ENCODE data around the gene RET.

DNA sequence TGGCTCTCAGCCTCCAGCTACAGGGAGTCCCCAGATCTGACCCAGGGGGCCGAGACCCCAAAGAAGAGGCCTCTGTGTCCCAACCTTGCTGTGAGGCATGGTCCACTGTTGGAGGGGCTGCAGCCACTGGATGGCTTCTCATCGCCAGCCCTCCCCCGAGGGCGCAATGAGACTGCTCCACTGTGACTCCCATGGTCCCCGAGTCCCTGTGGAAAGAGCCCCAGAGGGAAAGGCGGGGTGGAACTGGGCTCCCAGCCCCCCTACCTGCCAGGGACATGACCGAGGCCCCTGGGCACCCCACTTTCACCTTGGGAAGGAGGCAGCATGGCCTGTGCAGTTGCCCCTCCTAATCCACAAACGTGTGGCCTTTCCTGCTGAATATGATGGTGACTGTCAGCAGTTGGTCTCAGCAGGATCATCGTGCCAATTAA is 33.5 kb upstream of the RET start:
- TF ChIP-seq CTCF (IDR thresholded peaks at IDR 0.05; ENCODE audit: borderline replicate concordance, extremely low read depth, low read length, poor library complexity, severe bottlenecking) (no peak), EZH2 (IDR thresholded peaks at IDR 0.05; ENCODE audit: borderline replicate concordance, low read depth, low read length, severe bottlenecking) (no peak)

Data from DND-41 (cell line).